GM10847 (cell line): ENCODE data around the gene SEMA5B.

Experiments used
- POLR2A ChIP-seq: IDR thresholded peaks from 2 replicates; pipeline ENCODE4 v1.6.1; 2011; ENCODE audit not compliant: insufficient read length; ENCODE audit errors: extremely low read depth

The SEMA5B gene

GRCh38 chr3:123021996-123022510 is 5.5 kb downstream of the SEMA5B start:
- no peak for TF ChIP-seq POLR2A

DNA sequence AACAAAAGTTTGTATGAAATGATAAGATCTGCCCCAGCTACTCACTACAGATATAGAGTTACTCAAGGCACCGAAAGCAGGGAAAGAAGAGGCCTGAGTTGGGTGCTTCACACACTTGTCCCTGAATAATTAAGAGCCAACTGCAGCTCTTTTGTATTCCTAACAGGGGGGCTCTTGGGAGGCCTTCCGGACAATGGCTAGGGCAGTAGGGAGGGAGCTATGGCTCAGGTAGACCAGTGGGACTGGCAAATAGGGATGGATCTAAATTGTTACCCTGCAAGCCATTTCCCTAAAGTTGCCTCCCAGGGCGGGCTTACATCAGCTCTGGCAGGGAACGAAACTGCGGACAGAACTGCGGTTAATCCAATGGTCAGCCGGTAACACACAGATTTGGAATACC is 6.2 kb downstream of the SEMA5B start:
- no peak for TF ChIP-seq POLR2A

DNA sequence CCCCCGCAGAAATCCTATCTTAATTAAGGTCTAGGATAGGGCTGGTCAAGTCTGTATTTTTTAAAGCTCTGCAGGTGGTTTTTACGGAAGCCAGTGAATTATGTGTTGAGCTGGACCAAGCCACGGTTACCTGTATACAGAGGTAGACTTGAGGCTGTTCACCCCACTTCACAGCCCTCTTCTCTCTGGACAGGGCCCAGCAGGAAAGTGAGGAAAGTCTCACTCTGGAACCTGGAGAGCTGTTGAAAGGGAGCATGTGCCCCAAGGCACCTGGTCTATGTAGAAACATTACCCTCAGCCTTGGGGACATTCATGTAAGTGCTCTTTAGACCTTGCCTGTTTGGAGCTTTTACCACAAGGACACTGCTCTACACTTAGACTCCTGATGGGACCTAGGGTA is 6.9 kb downstream of the SEMA5B start:
- no peak for TF ChIP-seq POLR2A

GRCh38 chr3:123019591-123019990 is 8.0 kb downstream of the SEMA5B start:
- TF ChIP-seq POLR2A: no peak

DNA sequence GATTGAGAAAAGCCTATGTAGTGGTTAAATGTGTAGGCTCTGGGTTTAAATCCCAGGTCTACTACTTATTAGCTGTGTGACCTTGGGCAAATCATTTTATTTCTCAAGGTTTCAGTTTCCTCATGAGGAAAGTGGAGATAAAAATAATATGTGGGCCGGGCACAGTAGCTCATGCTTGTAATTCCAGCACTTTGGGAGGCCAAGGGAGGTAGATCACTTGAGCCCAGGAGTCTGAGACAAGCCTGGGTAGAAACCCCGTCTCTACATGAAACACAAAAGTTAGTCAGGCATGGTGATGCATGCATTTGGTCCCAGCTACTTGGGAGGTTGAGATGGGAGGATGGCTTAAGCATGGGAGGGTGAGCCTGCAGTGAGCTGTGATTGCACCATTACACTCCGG is 8.4 kb downstream of the SEMA5B start:
- no peak for TF ChIP-seq POLR2A

- TF ChIP-seq POLR2A: no peak
These were observed 8.9 kb downstream of the SEMA5B start for GRCh38 chr3:123018683-123019082.

DNA sequence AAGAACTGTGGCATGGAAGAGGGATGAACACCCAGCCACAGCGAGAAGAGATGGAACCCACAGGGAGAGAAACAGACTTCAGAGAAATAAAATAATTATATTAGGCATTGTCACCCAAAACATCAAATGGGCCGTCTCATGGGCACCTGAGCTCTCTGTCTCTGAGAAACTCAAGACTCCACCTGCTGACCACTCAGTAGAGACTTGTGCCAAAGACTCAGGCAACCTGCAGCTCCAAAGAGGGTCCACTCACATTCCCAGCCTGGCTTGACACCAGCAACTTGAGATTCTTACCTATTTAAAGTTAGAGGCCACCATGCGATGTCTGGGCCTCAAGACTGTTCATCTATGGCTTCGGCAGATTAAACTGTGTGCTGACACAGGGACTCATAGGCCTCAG is 12.0 kb downstream of the SEMA5B start:
- no peak for TF ChIP-seq POLR2A

DNA sequence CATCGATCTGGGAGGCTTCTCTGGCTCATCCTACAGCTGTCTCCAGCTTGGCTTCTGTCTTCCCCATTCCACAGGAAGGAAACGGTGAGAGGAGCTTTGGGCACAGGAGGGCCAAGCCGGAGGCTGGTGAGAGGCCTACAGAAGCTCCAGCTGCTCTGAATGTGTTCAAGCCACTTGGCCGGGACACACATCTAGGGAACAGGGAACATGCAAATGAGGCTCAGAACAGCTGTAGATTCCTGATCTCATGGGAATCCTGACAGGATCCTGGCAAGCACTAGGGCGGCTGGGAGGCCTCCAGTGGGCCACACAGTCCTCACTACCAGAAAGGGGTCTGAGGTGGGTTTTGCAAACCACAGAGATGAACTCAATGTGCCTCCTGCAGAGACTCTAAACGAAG is 13.7 kb downstream of the SEMA5B start:
- TF ChIP-seq POLR2A: no peak

GRCh38 chr3:123012652-123013051 is 14.9 kb downstream of the SEMA5B start:
- no peak for TF ChIP-seq POLR2A

DNA sequence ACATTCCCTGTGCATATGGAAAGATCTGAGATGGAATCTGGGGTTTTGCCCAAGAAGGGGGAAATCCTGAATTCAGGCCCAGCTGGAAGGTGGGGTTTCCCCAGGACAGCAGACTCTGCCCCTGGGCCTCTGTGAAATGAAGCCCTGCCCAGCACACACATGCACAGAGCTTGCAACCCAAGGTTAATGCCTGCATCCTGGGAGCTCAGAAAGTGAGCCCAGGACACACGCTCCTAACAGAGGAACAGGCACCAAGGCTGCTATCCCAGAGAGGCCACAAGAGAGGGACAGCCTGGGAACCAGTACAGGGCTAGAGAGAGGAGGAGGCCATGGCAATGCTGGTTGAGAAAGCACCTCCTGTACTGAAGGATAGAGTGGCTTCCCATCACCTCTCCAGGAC is 16.1 kb downstream of the SEMA5B start:
- TF ChIP-seq POLR2A: no peak

GRCh38 chr3:123008840-123009239 is 18.7 kb downstream of the SEMA5B start:
- TF ChIP-seq POLR2A: no peak

GRCh38 chr3:123006609-123007008 is 21.0 kb downstream of the SEMA5B start:
- TF ChIP-seq POLR2A: no peak

- no peak for TF ChIP-seq POLR2A
These were observed 22.3 kb downstream of the SEMA5B start for GRCh38 chr3:123005291-123005690.

- no peak for TF ChIP-seq POLR2A
These were observed 23.2 kb downstream of the SEMA5B start for GRCh38 chr3:123004201-123004918.

- no peak for TF ChIP-seq POLR2A
These were observed 24.6 kb downstream of the SEMA5B start for GRCh38 chr3:123002749-123003497.

- TF ChIP-seq POLR2A: no peak
These were observed 25.3 kb downstream of the SEMA5B start for GRCh38 chr3:123002100-123002748.
